Measurements from ENCODE around the gene LINC01488. TPM values are rescaled to one million over a fixed set of nuclear protein-coding genes. Genes with fewer than 3 reads are reported as not detected.
A peak's percentile ranks its signal among the peaks of the same experiment; 100 is the strongest.

LINC01488 gene
- total and polyA plus RNA-seq, 2 of the 13 experiments (the other 11 are each of a cell fraction or from before 2014, with no cell fraction given), result 0.26 to 0.58 TPM

DNA sequence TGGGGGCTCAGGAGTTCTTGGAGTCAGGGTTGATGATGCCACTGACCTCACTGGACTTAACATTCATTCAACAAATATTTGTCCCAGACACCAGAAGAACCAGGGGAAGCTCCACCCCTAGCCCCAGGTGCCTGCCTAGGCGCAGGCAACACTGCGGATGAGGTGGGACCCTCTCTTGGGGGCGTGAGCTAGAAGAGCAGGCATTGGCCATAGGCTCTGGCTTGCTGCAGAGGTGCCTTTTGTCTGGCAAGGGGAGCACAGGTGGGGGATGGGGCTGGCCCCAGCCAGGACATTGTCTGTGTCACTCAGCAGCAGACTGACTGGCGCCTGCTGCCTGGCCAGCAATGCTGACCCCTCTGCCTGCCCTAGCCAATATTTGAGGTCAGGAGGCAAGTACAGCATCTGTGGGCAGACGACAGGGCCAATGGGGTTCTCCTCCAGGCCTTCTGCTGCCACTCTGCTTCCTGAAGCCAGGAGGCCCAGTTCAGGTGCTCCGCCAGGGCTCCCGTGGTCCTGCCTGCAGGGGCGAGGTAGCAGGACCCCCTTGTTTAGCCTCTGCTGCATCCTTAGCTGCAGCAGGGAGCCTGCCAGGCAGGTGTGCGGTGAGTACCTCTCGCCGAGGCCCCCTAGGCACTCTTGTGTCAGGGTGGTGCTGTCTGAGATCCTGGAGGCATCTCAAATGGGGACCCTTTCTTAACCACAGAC lies 4.0 kb downstream of the LINC01488 start (continued):
- TF ChIP-seq NR2F6 (IDR thresholded peaks at IDR 0.05) (peak; percentile 56), NR2F6 (CRISPR knock-in tag; IDR thresholded peaks at IDR 0.05) (peak; percentile 80), RXRB (CRISPR knock-in tag; IDR thresholded peaks at IDR 0.05; ENCODE audit: borderline replicate concordance) (peak; percentile 71), TARDBP (CRISPR knock-in tag; IDR thresholded peaks at IDR 0.05) (peak; percentile 55; the same call in 1 of the 2 replicates), MBD4 (IDR thresholded peaks at IDR 0.05; ENCODE audit: borderline replicate concordance, low read length) (no peak), RARA (CRISPR knock-in tag; IDR thresholded peaks at IDR 0.05) (peak; percentile 71), ERF (CRISPR knock-in tag; IDR thresholded peaks at IDR 0.05) (peak; percentile 34; the same call in 1 of the 2 replicates), CC2D1A (CRISPR knock-in tag; IDR thresholded peaks at IDR 0.05) (no peak), NFYB (CRISPR knock-in tag; IDR thresholded peaks at IDR 0.05) (peak; percentile 27; the same call in 1 of the 2 replicates), KDM3A (CRISPR knock-in tag; IDR thresholded peaks at IDR 0.05; ENCODE audit: low read depth) (no peak), ZNF556 (CRISPR knock-in tag; IDR thresholded peaks at IDR 0.05; ENCODE audit: borderline replicate concordance) (peak; percentile 40; the same call in 1 of the 2 replicates), PCBP2 (optimal IDR thresholded peaks at IDR 0.05; ENCODE audit: low read depth, low read length, poor library complexity, severe bottlenecking) (no peak), SKI (IDR thresholded peaks at IDR 0.05; ENCODE audit: partially characterized antibody) (peak; percentile 96), NCOR1 (IDR thresholded peaks at IDR 0.05; ENCODE audit: borderline replicate concordance, low read length) (peak; percentile 69; the same call in 1 of the 2 replicates), RBM39 (IDR thresholded peaks at IDR 0.05; ENCODE audit: low read depth, low read length, poor library complexity, severe bottlenecking) (no peak), ZNF337 (CRISPR knock-in tag; IDR thresholded peaks at IDR 0.05; ENCODE audit: borderline replicate concordance, low read depth) (no peak), ZNF121 (CRISPR knock-in tag; IDR thresholded peaks at IDR 0.05) (peak; percentile 96), MYNN (CRISPR knock-in tag; IDR thresholded peaks at IDR 0.05; ENCODE audit: low read depth) (0 out of 2 replicates have a peak, but pooled peaks have one; percentile 46), GABPA (IDR thresholded peaks at IDR 0.05; ENCODE audit: low read depth, low read length) (0 out of 2 replicates have a peak, but pooled peaks have one; percentile 10), GABPA (CRISPR knock-in tag; IDR thresholded peaks at IDR 0.05; ENCODE audit: low read depth) (no peak), ZBTB7B (CRISPR knock-in tag; IDR thresholded peaks at IDR 0.05) (peak; percentile 30; the same call in 1 of the 2 replicates), MEIS2 (CRISPR knock-in tag; IDR thresholded peaks at IDR 0.05) (peak; percentile 16; the same call in 1 of the 2 replicates)
- TF ChIP-seq, protein P1, sequence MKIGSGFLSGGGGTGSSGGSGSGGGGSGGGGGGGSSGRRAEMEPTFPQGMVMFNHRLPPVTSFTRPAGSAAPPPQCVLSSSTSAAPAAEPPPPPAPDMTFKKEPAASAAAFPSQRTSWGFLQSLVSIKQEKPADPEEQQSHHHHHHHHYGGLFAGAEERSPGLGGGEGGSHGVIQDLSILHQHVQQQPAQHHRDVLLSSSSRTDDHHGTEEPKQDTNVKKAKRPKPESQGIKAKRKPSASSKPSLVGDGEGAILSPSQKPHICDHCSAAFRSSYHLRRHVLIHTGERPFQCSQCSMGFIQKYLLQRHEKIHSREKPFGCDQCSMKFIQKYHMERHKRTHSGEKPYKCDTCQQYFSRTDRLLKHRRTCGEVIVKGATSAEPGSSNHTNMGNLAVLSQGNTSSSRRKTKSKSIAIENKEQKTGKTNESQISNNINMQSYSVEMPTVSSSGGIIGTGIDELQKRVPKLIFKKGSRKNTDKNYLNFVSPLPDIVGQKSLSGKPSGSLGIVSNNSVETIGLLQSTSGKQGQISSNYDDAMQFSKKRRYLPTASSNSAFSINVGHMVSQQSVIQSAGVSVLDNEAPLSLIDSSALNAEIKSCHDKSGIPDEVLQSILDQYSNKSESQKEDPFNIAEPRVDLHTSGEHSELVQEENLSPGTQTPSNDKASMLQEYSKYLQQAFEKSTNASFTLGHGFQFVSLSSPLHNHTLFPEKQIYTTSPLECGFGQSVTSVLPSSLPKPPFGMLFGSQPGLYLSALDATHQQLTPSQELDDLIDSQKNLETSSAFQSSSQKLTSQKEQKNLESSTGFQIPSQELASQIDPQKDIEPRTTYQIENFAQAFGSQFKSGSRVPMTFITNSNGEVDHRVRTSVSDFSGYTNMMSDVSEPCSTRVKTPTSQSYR (CRISPR knock-in tag; IDR thresholded peaks at IDR 0.05; ENCODE audit: borderline replicate concordance), result peak; percentile 77
- TF ChIP-seq, protein P2, sequence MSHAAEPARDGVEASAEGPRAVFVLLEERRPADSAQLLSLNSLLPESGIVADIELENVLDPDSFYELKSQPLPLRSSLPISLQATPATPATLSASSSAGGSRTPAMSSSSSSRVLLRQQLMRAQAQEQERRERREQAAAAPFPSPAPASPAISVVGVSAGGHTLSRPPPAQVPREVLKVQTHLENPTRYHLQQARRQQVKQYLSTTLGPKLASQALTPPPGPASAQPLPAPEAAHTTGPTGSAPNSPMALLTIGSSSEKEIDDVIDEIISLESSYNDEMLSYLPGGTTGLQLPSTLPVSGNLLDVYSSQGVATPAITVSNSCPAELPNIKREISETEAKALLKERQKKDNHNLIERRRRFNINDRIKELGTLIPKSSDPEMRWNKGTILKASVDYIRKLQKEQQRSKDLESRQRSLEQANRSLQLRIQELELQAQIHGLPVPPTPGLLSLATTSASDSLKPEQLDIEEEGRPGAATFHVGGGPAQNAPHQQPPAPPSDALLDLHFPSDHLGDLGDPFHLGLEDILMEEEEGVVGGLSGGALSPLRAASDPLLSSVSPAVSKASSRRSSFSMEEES (CRISPR knock-in tag; IDR thresholded peaks at IDR 0.05), result 0 out of 2 replicates have a peak, but pooled peaks have one; percentile 23
- TF ChIP-seq, protein P3, sequence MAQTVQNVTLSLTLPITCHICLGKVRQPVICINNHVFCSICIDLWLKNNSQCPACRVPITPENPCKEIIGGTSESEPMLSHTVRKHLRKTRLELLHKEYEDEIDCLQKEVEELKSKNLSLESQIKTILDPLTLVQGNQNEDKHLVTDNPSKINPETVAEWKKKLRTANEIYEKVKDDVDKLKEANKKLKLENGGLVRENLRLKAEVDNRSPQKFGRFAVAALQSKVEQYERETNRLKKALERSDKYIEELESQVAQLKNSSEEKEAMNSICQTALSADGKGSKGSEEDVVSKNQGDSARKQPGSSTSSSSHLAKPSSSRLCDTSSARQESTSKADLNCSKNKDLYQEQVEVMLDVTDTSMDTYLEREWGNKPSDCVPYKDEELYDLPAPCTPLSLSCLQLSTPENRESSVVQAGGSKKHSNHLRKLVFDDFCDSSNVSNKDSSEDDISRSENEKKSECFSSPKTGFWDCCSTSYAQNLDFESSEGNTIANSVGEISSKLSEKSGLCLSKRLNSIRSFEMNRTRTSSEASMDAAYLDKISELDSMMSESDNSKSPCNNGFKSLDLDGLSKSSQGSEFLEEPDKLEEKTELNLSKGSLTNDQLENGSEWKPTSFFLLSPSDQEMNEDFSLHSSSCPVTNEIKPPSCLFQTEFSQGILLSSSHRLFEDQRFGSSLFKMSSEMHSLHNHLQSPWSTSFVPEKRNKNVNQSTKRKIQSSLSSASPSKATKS (CRISPR knock-in tag; IDR thresholded peaks at IDR 0.05), result no peak
